HG03175 (cell line): ENCODE measurements around the gene FCRL5.

Experiments used
- ATAC-seq: cut with Tn5 transposase; IDR thresholded peaks from one replicate; pipeline ENCODE4 v1.9.1; 2021; ENCODE audit warnings: mild to moderate bottlenecking, moderate library complexity; ENCODE audit not compliant: unreplicated experiment

The FCRL5 gene

GRCh38 chr1:157532569-157532968 is 19.7 kb downstream of the FCRL5 start:
- ATAC-seq, result no peak

GRCh38 chr1:157523774-157524493 is 28.4 kb downstream of the FCRL5 start:
- no peak for ATAC-seq

- no peak for ATAC-seq
Observed at GRCh38 chr1:157521056-157521455, 31.3 kb downstream of the FCRL5 start.

- ATAC-seq, result no peak
Observed at GRCh38 chr1:157520386-157520935, 31.9 kb downstream of the FCRL5 start.

GRCh38 chr1:157519451-157519850 is 32.9 kb downstream of the FCRL5 start:
- no peak for ATAC-seq

- no peak for ATAC-seq
Observed at GRCh38 chr1:157517016-157517415, 35.3 kb downstream of the FCRL5 start.

- no peak for ATAC-seq
Observed at GRCh38 chr1:157515709-157516108, 36.6 kb downstream of the FCRL5 start.

- no peak for ATAC-seq
Observed at GRCh38 chr1:157515141-157515540, 37.2 kb downstream of the FCRL5 start.

- peak; percentile 74 for ATAC-seq
Observed at GRCh38 chr1:157512036-157512969, 40.0 kb downstream of the FCRL5 start.

- no peak for ATAC-seq
Observed at GRCh38 chr1:157509546-157510232, 42.6 kb downstream of the FCRL5 start.

GRCh38 chr1:157505481-157506272 is 46.6 kb downstream of the FCRL5 start:
- peak; percentile 98 for ATAC-seq

- no peak for ATAC-seq
Observed at GRCh38 chr1:157504646-157505045, 47.7 kb downstream of the FCRL5 start.

GRCh38 chr1:157499521-157499920 is 52.8 kb downstream of the FCRL5 start:
- no peak for ATAC-seq

GRCh38 chr1:157498736-157499090 is 53.6 kb downstream of the FCRL5 start:
- ATAC-seq, result no peak

- no peak for ATAC-seq
Observed at GRCh38 chr1:157497987-157498735, 54.2 kb downstream of the FCRL5 start.

- no peak for ATAC-seq
Observed at GRCh38 chr1:157497284-157497683, 55.0 kb downstream of the FCRL5 start.

- ATAC-seq, result no peak
Observed at GRCh38 chr1:157496121-157496526, 56.2 kb downstream of the FCRL5 start.

GRCh38 chr1:157495285-157495684 is 57.0 kb downstream of the FCRL5 start:
- ATAC-seq, result no peak

GRCh38 chr1:157494093-157494492 is 58.2 kb downstream of the FCRL5 start:
- no peak for ATAC-seq
